ENCODE results near the gene KRIT1. TPM values are rescaled to one million over a fixed set of nuclear protein-coding genes. Genes with fewer than 3 reads are reported as not detected.

The KRIT1 gene
- total and polyA plus RNA-seq, 2 of the 13 experiments (the other 11 are each of a cell fraction or from before 2014, with no cell fraction given) = 29.4 to 37.7 TPM

- TF ChIP-seq ZC3H4 (CRISPR knock-in tag; IDR thresholded peaks at IDR 0.05; ENCODE audit: borderline replicate concordance) (no peak), SP4 (CRISPR knock-in tag; IDR thresholded peaks at IDR 0.05) (peak; percentile 44; the same call in 1 of the 2 replicates), AHR (CRISPR knock-in tag; IDR thresholded peaks at IDR 0.05) (0 out of 2 replicates have a peak, but pooled peaks have one; percentile 35), ZNF547 (CRISPR knock-in tag; IDR thresholded peaks at IDR 0.05) (no peak), ZFY (CRISPR knock-in tag; IDR thresholded peaks at IDR 0.05) (peak; percentile 95), ZNF768 (CRISPR knock-in tag; IDR thresholded peaks at IDR 0.05) (peak; percentile 94), EEA1 (CRISPR knock-in tag; IDR thresholded peaks at IDR 0.05; ENCODE audit: borderline replicate concordance) (peak; percentile 60; the same call in 1 of the 2 replicates), ZMAT3 (CRISPR knock-in tag; conservative IDR thresholded peaks at IDR 0.05) (peak; percentile 27; the same call in 1 of the 2 replicates), ZBTB38 (CRISPR knock-in tag; IDR thresholded peaks at IDR 0.05) (peak; percentile 68), ZFP90 (CRISPR knock-in tag; IDR thresholded peaks at IDR 0.05; ENCODE audit: borderline replicate concordance) (peak; percentile 91), ZBTB42 (CRISPR knock-in tag; IDR thresholded peaks at IDR 0.05) (no peak), ETV5 (CRISPR knock-in tag; IDR thresholded peaks at IDR 0.05; ENCODE audit: borderline replicate concordance) (peak; percentile 27; the same call in 1 of the 2 replicates), ARNT2 (CRISPR knock-in tag; IDR thresholded peaks at IDR 0.05; ENCODE audit: low read depth) (peak; percentile 74; the same call in 1 of the 2 replicates), YEATS4 (CRISPR knock-in tag; IDR thresholded peaks at IDR 0.05; ENCODE audit: borderline replicate concordance) (peak; percentile 83), KDM3A (CRISPR knock-in tag; IDR thresholded peaks at IDR 0.05; ENCODE audit: low read depth) (peak; percentile 90), SMAD1 (CRISPR knock-in tag; IDR thresholded peaks at IDR 0.05; ENCODE audit: borderline replicate concordance, low read depth) (0 out of 2 replicates have a peak, but pooled peaks have one; percentile 39), CEBPZ (IDR thresholded peaks at IDR 0.05; ENCODE audit: low read length) (no peak), ZNF773 (CRISPR knock-in tag; IDR thresholded peaks at IDR 0.05; ENCODE audit: borderline replicate concordance) (peak; percentile 67; the same call in 1 of the 2 replicates), KLF12 (CRISPR knock-in tag; IDR thresholded peaks at IDR 0.05; ENCODE audit: borderline replicate concordance) (peak; percentile 84; the same call in 1 of the 2 replicates), GABPB1 (CRISPR knock-in tag; IDR thresholded peaks at IDR 0.05) (peak; percentile 77), GATAD1 (CRISPR knock-in tag; IDR thresholded peaks at IDR 0.05) (0 out of 2 replicates have a peak, but pooled peaks have one; percentile 26)
- TF ChIP-seq, protein P1, sequence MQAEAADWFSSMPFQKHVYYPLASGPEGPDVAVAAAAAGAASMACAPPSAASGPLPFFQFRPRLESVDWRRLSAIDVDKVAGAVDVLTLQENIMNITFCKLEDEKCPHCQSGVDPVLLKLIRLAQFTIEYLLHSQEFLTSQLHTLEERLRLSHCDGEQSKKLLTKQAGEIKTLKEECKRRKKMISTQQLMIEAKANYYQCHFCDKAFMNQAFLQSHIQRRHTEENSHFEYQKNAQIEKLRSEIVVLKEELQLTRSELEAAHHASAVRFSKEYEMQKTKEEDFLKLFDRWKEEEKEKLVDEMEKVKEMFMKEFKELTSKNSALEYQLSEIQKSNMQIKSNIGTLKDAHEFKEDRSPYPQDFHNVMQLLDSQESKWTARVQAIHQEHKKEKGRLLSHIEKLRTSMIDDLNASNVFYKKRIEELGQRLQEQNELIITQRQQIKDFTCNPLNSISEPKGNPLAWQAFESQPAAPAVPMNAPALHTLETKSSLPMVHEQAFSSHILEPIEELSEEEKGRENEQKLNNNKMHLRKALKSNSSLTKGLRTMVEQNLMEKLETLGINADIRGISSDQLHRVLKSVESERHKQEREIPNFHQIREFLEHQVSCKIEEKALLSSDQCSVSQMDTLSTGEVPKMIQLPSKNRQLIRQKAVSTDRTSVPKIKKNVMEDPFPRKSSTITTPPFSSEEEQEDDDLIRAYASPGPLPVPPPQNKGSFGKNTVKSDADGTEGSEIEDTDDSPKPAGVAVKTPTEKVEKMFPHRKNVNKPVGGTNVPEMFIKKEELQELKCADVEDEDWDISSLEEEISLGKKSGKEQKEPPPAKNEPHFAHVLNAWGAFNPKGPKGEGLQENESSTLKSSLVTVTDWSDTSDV (CRISPR knock-in tag; IDR thresholded peaks at IDR 0.05) = 0 out of 2 replicates have a peak, but pooled peaks have one; percentile 57
- TF ChIP-seq, protein P2, sequence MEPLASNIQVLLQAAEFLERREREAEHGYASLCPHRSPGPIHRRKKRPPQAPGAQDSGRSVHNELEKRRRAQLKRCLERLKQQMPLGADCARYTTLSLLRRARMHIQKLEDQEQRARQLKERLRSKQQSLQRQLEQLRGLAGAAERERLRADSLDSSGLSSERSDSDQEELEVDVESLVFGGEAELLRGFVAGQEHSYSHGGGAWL (CRISPR knock-in tag; IDR thresholded peaks at IDR 0.05) = peak; percentile 59; the same call in 1 of the 2 replicates
Measured at GRCh38 chr7:92178928-92179924, 66.5 kb downstream of the KRIT1 start, which contains the start of gene LRRD1 (continued).
